BLaER1 treated with 17β-estradiol and CSF1 and Interleukin-3, amounts not matched to agents 10 nM and 100 nM (cell line): ENCODE results near the gene MEF2C.
A peak's percentile ranks its signal among the peaks of the same experiment; 100 is the strongest.
"Not testable (repeated sequence)": the region's sequence is repeated elsewhere in the genome, so short reads cannot be mapped to it uniquely, and the experiment has no call there.

Source experiments
- H3K27ac ChIP-seq, 11 experiments: shearing (Covaris generic); formaldehyde crosslinking; 2 replicates each; pipeline ENCODE4 v1.8.1; 2022
- H3K27me3 ChIP-seq, 11 experiments: shearing (Covaris generic); formaldehyde crosslinking; 2 replicates each; pipeline ENCODE4 v1.8.1; 2022
- H3K36me3 ChIP-seq, 11 experiments: shearing (Covaris generic); formaldehyde crosslinking; 2 replicates each; pipeline ENCODE4 v1.8.1; 2022
- H3K4me1 ChIP-seq, 10 experiments: shearing (Covaris generic); formaldehyde crosslinking; 2 replicates each; pipeline ENCODE4 v1.8.1; 2022
- H3K4me2 ChIP-seq, 11 experiments: shearing (Covaris generic); formaldehyde crosslinking; 2 replicates each; pipeline ENCODE4 v1.8.1; 2022
- H3K4me3 ChIP-seq, 10 experiments: shearing (Covaris generic); formaldehyde crosslinking; 2 replicates each; pipeline ENCODE4 v1.8.1; 2022
- H3K9ac ChIP-seq, 11 experiments: shearing (Covaris generic); formaldehyde crosslinking; 2 replicates each; pipeline ENCODE4 v1.8.1; 2022
- H3K9me3 ChIP-seq, 11 experiments: shearing (Covaris generic); formaldehyde crosslinking; replicated peaks in 1 of 11; 2 replicates each; pipeline ENCODE4 v1.8.1; 2022
- H4K20me1 ChIP-seq, 11 experiments: shearing (Covaris generic); formaldehyde crosslinking; 2 replicates each; pipeline ENCODE4 v1.8.1; 2022
- Cebpa-rat ChIP-seq, 11 experiments: shearing (Covaris generic); IDR thresholded peaks; 2 replicates each; pipeline ENCODE4 v1.8.1; 2022

MEF2C gene

GRCh38 chr5:88883059-88883835 is at the start of gene MEF2C:
TSS of gene MEF2C (minus strand) at chr5:88883184. CDS start at chr5:88823788, 59,396 bp downstream.
- no peaks in the 10 kb centered on the region for H3K9me3 ChIP-seq
- H3K9ac ChIP-seq = peak within 1 kb of the TSS; percentile 88 to 98 (median 95)
- H3K36me3 ChIP-seq = peaks cover 0 to 25% (median 11%) of the 10 kb centered on the region in 11 experiments; a peak in 11 of 22 replicates
- no peaks in the 10 kb centered on the region for H3K27me3 ChIP-seq
- TF ChIP-seq Cebpa-rat (IDR thresholded peaks at IDR 0.05) = 0 out of 22 replicates have a peak, but pooled peaks of 2 of the 11 experiments have one; percentile 11 to 50
- H3K27ac ChIP-seq = peak within 1 kb of the TSS; percentile 84 to 96 (median 92)
- peak within 1 kb of the TSS; percentile 77 to 96 (median 86) for H3K4me3 ChIP-seq
- H3K4me2 ChIP-seq = peak within 1 kb of the TSS; percentile 85 to 99 (median 90)
- peaks cover 25 to 46% (median 38%) of the 10 kb centered on the region in 10 experiments for H3K4me1 ChIP-seq
- H4K20me1 ChIP-seq = peaks cover 5 to 36% (median 17%) of the 10 kb centered on the region in 11 experiments; a peak in 19 of 22 replicates

- Histone ChIP-seq H3K27ac (no peak overlapping the region), H4K20me1 (no peaks in the 10 kb centered on the region), H3K27me3 (no peaks in the 10 kb centered on the region), H3K4me2 (no peak overlapping the region), H3K9me3 (no peaks in the 10 kb centered on the region), H3K36me3 (0 out of 22 replicates have a peak, but pooled peaks cover 0 to 3% (median 0%) of the 10 kb centered on the region in 11 experiments), H3K4me3 (no peak overlapping the region), H3K9ac (no peak overlapping the region), H3K4me1 (peaks cover 0 to 1% (median 0%) of the 10 kb centered on the region in 10 experiments; a peak in 2 of 20 replicates)
- no peak for TF ChIP-seq Cebpa-rat (IDR thresholded peaks at IDR 0.05)
Measured at GRCh38 chr5:88932541-88932940, 49.6 kb upstream of the MEF2C start.

DNA sequence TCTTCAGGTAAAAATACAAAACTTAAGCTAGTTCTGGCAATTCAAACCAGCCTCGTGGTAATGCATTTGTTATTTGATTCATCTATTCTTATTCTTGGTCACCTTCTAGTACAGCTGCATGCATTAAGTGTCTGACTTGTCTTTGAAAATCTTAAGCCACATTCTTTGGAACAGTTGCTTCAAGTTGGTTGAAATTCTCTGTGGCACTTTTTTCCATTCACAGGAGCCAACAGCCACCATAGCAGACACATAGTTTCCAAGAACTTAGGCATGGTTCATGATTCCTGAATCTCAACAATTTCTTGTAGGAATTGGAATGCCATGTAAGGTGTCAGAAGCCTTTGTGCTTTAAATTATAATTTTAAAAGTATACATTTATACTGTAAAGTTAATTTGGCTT is 47.4 kb upstream of the MEF2C start:
- no peaks in the 10 kb centered on the region for H3K27me3 ChIP-seq
- TF ChIP-seq Cebpa-rat (IDR thresholded peaks at IDR 0.05) = no peak
- no peak overlapping the region for H3K9ac ChIP-seq
- H3K4me2 ChIP-seq = no peak overlapping the region
- no peaks in the 10 kb centered on the region for H3K4me1 ChIP-seq
- no peaks in the 10 kb centered on the region for H4K20me1 ChIP-seq
- H3K27ac ChIP-seq = no peak overlapping the region
- H3K36me3 ChIP-seq = no peaks in the 10 kb centered on the region
- H3K9me3 ChIP-seq = no peaks in the 10 kb centered on the region
- no peak overlapping the region for H3K4me3 ChIP-seq

DNA sequence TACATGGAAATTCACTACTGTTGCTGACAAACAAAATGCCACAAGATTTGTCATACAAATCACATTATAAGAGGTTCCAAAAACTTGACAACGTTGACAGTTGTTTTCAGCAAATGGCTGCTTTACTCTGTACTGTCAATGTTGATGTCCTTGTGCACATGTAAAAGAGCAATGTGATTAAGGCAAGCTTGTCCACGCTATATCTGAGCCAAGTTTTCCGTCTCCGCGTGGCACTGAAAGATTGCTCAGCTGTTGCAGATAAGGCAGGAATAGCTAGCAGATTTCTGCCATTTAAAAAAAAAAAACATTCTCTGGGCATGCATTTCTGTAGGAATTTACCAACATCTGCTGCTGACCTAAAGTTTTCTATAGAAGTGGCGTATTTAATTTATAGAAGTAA is 46.4 kb upstream of the MEF2C start:
- H3K36me3 ChIP-seq = no peaks in the 10 kb centered on the region
- H3K9me3 ChIP-seq = no peaks in the 10 kb centered on the region
- no peak overlapping the region for H3K4me3 ChIP-seq
- no peaks in the 10 kb centered on the region for H3K27me3 ChIP-seq
- H4K20me1 ChIP-seq = no peaks in the 10 kb centered on the region
- H3K4me2 ChIP-seq = no peak overlapping the region
- H3K9ac ChIP-seq = no peak overlapping the region
- peaks cover 0 to 5% (median 0%) of the 10 kb centered on the region in 10 experiments; a peak in 4 of 20 replicates for H3K4me1 ChIP-seq
- TF ChIP-seq Cebpa-rat (IDR thresholded peaks at IDR 0.05) = no peak
- no peak overlapping the region for H3K27ac ChIP-seq

DNA sequence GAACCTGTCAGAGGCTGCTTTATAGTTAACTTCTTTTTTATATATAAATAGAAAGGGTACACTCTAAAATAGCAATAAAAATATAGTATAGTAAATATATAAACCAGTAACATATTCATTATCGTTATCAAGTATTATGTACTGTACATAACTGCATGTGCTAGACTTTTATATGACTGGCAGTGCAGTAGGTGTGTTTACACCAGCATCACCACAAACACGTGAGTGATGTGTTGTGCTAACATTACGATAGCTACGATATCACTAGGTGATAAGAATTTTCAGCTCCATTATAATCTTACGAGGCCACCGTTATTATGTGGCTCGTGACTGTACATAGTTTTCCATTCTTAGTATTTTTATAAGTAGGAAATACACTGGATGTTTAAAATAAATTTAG is 43.8 kb upstream of the MEF2C start:
- H3K4me1 ChIP-seq = peaks cover 0 to 9% (median 0%) of the 10 kb centered on the region in 10 experiments; a peak in 4 of 20 replicates
- H3K27ac ChIP-seq = no peak overlapping the region
- no peaks in the 10 kb centered on the region for H4K20me1 ChIP-seq
- H3K4me3 ChIP-seq = no peak overlapping the region
- H3K36me3 ChIP-seq = no peaks in the 10 kb centered on the region
- no peak overlapping the region for H3K4me2 ChIP-seq
- no peaks in the 10 kb centered on the region for H3K9me3 ChIP-seq
- no peak overlapping the region for H3K9ac ChIP-seq
- no peak for TF ChIP-seq Cebpa-rat (IDR thresholded peaks at IDR 0.05)
- no peaks in the 10 kb centered on the region for H3K27me3 ChIP-seq

GRCh38 chr5:88925692-88926490 is 42.9 kb upstream of the MEF2C start:
- Histone ChIP-seq H3K36me3 (peaks cover 0 to 7% (median 0%) of the 10 kb centered on the region in 11 experiments; a peak in 3 of 22 replicates), H4K20me1 (no peaks in the 10 kb centered on the region), H3K9ac (no peak overlapping the region), H3K27ac (no peak overlapping the region), H3K4me1 (peaks cover 0 to 9% (median 0%) of the 10 kb centered on the region in 10 experiments; a peak in 4 of 20 replicates), H3K4me2 (no peak overlapping the region), H3K4me3 (no peak overlapping the region), H3K27me3 (no peaks in the 10 kb centered on the region), H3K9me3 (no peaks in the 10 kb centered on the region)
- TF ChIP-seq Cebpa-rat (IDR thresholded peaks at IDR 0.05) = no peak

DNA sequence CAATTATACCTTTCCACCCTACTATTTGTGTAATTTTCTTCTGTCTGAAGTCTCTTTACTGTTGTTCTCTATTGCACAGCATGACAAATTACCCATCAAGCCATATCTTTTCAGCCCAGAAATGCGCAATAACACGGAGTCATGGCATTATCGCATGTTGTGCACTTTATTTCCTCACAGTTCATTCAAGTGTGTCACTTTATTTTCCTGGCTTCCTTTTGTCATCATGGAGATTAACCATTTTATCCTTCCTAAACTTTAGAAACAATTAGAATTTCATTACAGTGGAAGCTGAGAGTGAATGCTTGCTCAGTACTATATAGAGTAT is 41.3 kb upstream of the MEF2C start:
- peak overlapping the region in 5 of 11 experiments; percentile 2 to 14 (median 8); a peak in 3 of 22 replicates for H3K4me2 ChIP-seq
- H3K36me3 ChIP-seq = peaks cover 0 to 8% (median 3%) of the 10 kb centered on the region in 11 experiments; a peak in 7 of 22 replicates
- peaks cover 0 to 9% (median 0%) of the 10 kb centered on the region in 10 experiments; a peak in 4 of 20 replicates for H3K4me1 ChIP-seq
- peaks cover 0 to 10% (median 5%) of the 10 kb centered on the region in 11 experiments; a peak in 6 of 22 replicates for H3K9me3 ChIP-seq
- H4K20me1 ChIP-seq = no peaks in the 10 kb centered on the region
- H3K27ac ChIP-seq = no peak overlapping the region
- no peak overlapping the region for H3K4me3 ChIP-seq
- H3K27me3 ChIP-seq = no peaks in the 10 kb centered on the region
- TF ChIP-seq Cebpa-rat (IDR thresholded peaks at IDR 0.05) = no peak
- H3K9ac ChIP-seq = no peak overlapping the region

DNA sequence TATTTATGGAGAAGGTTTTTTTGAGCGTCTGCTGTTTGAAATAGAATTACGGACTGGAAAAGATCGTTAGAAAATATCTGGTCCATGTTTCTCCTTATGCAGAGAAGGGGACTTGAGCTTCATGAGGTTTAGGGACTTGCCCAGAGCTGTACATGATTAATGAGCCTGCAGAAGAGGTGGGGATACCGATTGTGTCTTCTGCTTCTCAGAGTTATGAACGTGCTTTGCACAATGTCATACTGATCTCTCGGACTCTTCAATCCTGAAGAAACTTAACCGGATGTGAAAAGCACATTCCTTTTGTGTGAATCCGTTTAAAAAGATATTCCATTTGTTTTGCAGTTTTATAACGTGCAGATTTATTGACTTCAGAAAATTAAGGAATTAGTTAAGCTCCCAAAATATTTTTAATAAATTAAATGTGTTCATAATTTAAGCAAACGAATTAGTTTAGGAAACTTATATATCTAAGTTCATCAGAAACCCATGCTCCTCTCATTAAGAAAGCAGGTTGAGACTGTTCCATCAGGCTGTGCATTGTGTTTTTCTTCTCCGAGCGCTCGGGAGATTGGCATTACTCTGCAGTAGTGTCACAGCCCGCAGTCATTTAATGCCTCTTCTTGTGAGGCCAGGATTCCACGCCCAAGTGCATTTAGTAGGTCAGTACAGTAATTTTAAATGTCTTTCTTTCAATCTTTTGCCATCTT is 40.8 kb upstream of the MEF2C start:
- peaks cover 0 to 8% (median 3%) of the 10 kb centered on the region in 11 experiments; a peak in 7 of 22 replicates for H3K36me3 ChIP-seq
- no peak overlapping the region for H3K9ac ChIP-seq
- no peaks in the 10 kb centered on the region for H4K20me1 ChIP-seq
- no peak overlapping the region for H3K4me3 ChIP-seq
- H3K9me3 ChIP-seq = peaks cover 0 to 10% (median 5%) of the 10 kb centered on the region in 11 experiments; a peak in 6 of 22 replicates
- H3K4me2 ChIP-seq = peak overlapping the region in 4 of 11 experiments; percentile 2 to 13 (median 6); a peak in 2 of 22 replicates
- no peak for TF ChIP-seq Cebpa-rat (IDR thresholded peaks at IDR 0.05)
- H3K4me1 ChIP-seq = peaks cover 0 to 9% (median 0%) of the 10 kb centered on the region in 10 experiments; a peak in 4 of 20 replicates
- no peak overlapping the region for H3K27ac ChIP-seq
- H3K27me3 ChIP-seq = no peaks in the 10 kb centered on the region

- H3K4me3 ChIP-seq, H3K9me3 ChIP-seq, H4K20me1 ChIP-seq, H3K36me3 ChIP-seq, H3K27me3 ChIP-seq, H3K4me2 ChIP-seq, H3K27ac ChIP-seq, H3K9ac ChIP-seq: not testable (repeated sequence)
- peaks cover 0 to 11% (median 8%) of the 10 kb centered on the region in 10 experiments; a peak in 10 of 20 replicates for H3K4me1 ChIP-seq
Measured at GRCh38 chr5:88912743-88913142, 29.8 kb upstream of the MEF2C start.

DNA sequence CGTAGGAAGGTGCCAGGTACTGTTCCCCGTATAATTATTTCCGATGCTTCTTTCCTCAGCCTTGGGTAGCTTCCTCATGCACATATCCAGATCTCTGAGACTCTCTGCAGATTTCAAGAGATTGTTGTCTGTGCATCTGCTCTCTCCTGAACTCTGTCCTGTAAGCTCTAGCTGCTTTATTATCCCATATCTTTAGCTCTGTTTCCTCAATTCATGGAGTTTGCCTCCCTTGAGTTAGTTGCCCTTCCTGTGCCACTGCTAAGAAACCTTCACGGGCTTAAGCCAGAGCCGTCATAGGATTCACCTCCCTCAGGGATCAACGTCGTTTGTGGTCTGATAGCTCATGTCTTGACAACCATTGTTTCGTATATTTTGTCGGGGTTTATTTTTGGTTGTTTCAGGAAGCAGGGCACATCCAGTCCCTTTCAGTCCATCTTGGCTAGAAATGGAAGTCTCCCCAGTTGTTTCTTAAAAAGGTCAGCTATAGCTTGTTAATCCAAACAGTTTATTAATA is 28.1 kb upstream of the MEF2C start:
- not testable (repeated sequence) for H3K27me3 ChIP-seq, H4K20me1 ChIP-seq, H3K4me3 ChIP-seq, H3K27ac ChIP-seq, H3K9me3 ChIP-seq, H3K36me3 ChIP-seq, H3K9ac ChIP-seq
- Histone ChIP-seq H3K4me2 (peak overlapping the region in 7 of 11 experiments; percentile 32 to 56 (median 46); a peak in 11 of 22 replicates), H3K4me1 (peaks cover 0 to 11% (median 8%) of the 10 kb centered on the region in 10 experiments; a peak in 10 of 20 replicates)

GRCh38 chr5:88904478-88904877 is 21.5 kb upstream of the MEF2C start:
- H3K4me3 ChIP-seq, H3K4me2 ChIP-seq, H3K9ac ChIP-seq, H3K4me1 ChIP-seq, H3K27me3 ChIP-seq, H4K20me1 ChIP-seq, H3K9me3 ChIP-seq, H3K27ac ChIP-seq, H3K36me3 ChIP-seq: not testable (repeated sequence)

- not testable (repeated sequence) for H3K4me1 ChIP-seq, H4K20me1 ChIP-seq, H3K4me3 ChIP-seq, H3K9ac ChIP-seq, H3K36me3 ChIP-seq, H3K9me3 ChIP-seq, H3K27me3 ChIP-seq, H3K27ac ChIP-seq, H3K4me2 ChIP-seq
Measured at GRCh38 chr5:88903966-88904365, 21.0 kb upstream of the MEF2C start.
